Urothelium cell line (cell line): Measurements from ENCODE around the gene KCNIP3.

Source experiments
- DNase-seq: peaks from one replicate; pipeline ENCODE4 v3.0.0; 2011; ENCODE audit warnings: low spot score, mixed read lengths
- FAIRE-seq: peaks from 2 replicates; lab custom pipeline; 2011; peaks lifted over from hg19 to GRCh38; lab: Jason Lieb, UNC

KCNIP3 gene

GRCh38 chr2:95326433-95327140 is 29.4 kb downstream of the KCNIP3 start:
- FAIRE-seq, result no peak
- DNase-seq, result no peak

GRCh38 chr2:95327861-95328260 is 30.7 kb downstream of the KCNIP3 start:
- no peak for FAIRE-seq
- DNase-seq, result no peak

GRCh38 chr2:95328358-95329125 is 31.4 kb downstream of the KCNIP3 start:
- peak; percentile 79 for FAIRE-seq
- DNase-seq, result no peak

- peak; percentile 23 for FAIRE-seq
- DNase-seq, result no peak
Measured at GRCh38 chr2:95329401-95329800, 32.3 kb downstream of the KCNIP3 start.

- FAIRE-seq (no peak), DNase-seq (peak; percentile 48)
Measured at GRCh38 chr2:95329891-95330793, 33.0 kb downstream of the KCNIP3 start.

GRCh38 chr2:95330794-95331338 is 33.7 kb downstream of the KCNIP3 start:
- peak; percentile 71 for FAIRE-seq
- DNase-seq, result no peak

GRCh38 chr2:95331606-95332005 is 34.5 kb downstream of the KCNIP3 start:
- no peak for FAIRE-seq
- no peak for DNase-seq

- peak; percentile 59 for FAIRE-seq
- DNase-seq, result no peak
Measured at GRCh38 chr2:95332036-95332435, 34.9 kb downstream of the KCNIP3 start.

GRCh38 chr2:95333056-95333455 is 35.9 kb downstream of the KCNIP3 start:
- DNase-seq (no peak), FAIRE-seq (peak; percentile 70)

- DNase-seq (peak; percentile 84), FAIRE-seq (peak; percentile 85)
Measured at GRCh38 chr2:95333888-95334338, 36.8 kb downstream of the KCNIP3 start.

- DNase-seq (no peak), FAIRE-seq (no peak)
Measured at GRCh38 chr2:95334916-95335641, 37.9 kb downstream of the KCNIP3 start.

GRCh38 chr2:95336406-95336805 is 39.3 kb downstream of the KCNIP3 start:
- FAIRE-seq (no peak), DNase-seq (no peak)

GRCh38 chr2:95337829-95338228 is 40.7 kb downstream of the KCNIP3 start:
- DNase-seq (no peak), FAIRE-seq (no peak)

- no peak for DNase-seq
- no peak for FAIRE-seq
Measured at GRCh38 chr2:95342556-95343320, 45.6 kb downstream of the KCNIP3 start.

- FAIRE-seq (peak; percentile 40), DNase-seq (no peak)
Measured at GRCh38 chr2:95343429-95344214, 46.5 kb downstream of the KCNIP3 start.

GRCh38 chr2:95344215-95344583 is 47.1 kb downstream of the KCNIP3 start:
- no peak for FAIRE-seq
- DNase-seq, result no peak

GRCh38 chr2:95344656-95345055 is 47.5 kb downstream of the KCNIP3 start:
- FAIRE-seq (no peak), DNase-seq (no peak)

- FAIRE-seq (no peak), DNase-seq (no peak)
Measured at GRCh38 chr2:95345081-95345562, 48.0 kb downstream of the KCNIP3 start.
